GM12891 (cell line): ENCODE results near the gene SCAF1.

Experiments used
- POLR2AphosphoS5 ChIP-seq: IDR thresholded peaks from 2 replicates; pipeline ENCODE4 v1.6.1; 2011; ENCODE audit warnings: low read depth, low read length, control low read depth
- POU2F2 ChIP-seq: IDR thresholded peaks from 2 replicates; pipeline ENCODE4 v1.6.1; 2011; ENCODE audit warnings: low read depth, mild to moderate bottlenecking, control low read depth, low read length, moderate library complexity
- TAF1 ChIP-seq: IDR thresholded peaks from 2 replicates; pipeline ENCODE4 v1.6.1; 2011; ENCODE audit warnings: low read depth, low read length, control low read depth

GRCh38 chr19:49679771-49680413 lies 37.9 kb downstream of the SCAF1 start:
- TF ChIP-seq POLR2AphosphoS5 (no peak), TAF1 (no peak), POU2F2 (no peak)
